Hair follicle dermal papilla cell (primary cell): ENCODE results near the gene SERINC1. TPM values are rescaled to one million over a fixed set of nuclear protein-coding genes. Genes with fewer than 3 reads are reported as not detected.

ENCODE experiments used
- small RNA-seq: library from RNA; depleted of rRNA; stranded (forward); fragments of <200 nt; gene quantifications from one replicate; pipeline ENCODE3, GENCODE V24; 2012
- total RNA-seq: library from RNA; depleted of rRNA; stranded (reverse); fragments of >200 nt; gene quantifications from 2 replicates; pipeline ENCODE4 v1.2.3, GENCODE V29; 2012

Gene SERINC1
- total RNA-seq = 267 and 273 TPM in 2 replicates

DNA sequence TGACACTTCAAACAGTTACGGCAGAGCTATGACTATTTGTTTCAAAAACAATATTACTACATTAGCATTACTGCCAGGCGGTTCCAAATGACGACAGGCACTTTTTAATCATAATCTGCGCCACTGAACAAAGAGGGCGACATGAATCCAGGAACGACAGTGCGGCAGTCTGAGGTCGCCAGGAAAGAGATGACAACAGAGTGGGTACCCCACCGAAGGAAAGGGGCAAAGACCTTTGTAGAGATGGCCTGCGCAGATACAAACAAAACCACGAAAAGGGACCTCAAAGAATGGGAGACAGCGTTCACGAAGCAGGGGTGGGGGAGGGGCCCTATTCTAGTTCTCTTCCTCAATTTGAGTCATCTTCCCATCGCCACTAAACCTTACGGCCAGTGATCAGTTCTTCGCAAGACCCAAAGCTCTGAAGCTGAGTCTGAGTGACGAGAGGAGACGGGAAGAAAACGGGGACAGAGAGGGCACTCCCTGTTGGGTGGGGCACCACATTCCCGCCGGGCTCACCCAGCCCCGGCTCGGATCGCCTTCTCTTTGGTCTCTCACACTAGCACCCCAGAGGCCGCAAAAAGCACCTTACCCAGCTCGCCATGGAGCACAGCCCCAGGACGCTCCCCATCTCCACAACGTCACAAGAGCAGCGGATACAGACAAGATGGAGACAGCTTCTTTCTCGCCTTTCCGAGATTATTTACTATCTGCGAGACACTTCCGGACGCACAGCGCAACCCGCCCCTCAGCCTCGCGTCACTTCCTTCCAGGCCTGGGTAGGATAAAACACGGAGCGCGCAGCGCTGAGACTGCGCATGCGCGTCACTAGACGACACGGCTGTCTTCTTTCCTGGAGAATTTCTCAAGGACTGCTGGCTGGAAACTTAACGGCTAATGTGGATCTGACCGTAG, at the start of gene SERINC1:
SERINC1 (minus strand) TSS at position 701 of the 915 bp plus-strand sequence; CDS start at position 631, 70 bp downstream.

DNA sequence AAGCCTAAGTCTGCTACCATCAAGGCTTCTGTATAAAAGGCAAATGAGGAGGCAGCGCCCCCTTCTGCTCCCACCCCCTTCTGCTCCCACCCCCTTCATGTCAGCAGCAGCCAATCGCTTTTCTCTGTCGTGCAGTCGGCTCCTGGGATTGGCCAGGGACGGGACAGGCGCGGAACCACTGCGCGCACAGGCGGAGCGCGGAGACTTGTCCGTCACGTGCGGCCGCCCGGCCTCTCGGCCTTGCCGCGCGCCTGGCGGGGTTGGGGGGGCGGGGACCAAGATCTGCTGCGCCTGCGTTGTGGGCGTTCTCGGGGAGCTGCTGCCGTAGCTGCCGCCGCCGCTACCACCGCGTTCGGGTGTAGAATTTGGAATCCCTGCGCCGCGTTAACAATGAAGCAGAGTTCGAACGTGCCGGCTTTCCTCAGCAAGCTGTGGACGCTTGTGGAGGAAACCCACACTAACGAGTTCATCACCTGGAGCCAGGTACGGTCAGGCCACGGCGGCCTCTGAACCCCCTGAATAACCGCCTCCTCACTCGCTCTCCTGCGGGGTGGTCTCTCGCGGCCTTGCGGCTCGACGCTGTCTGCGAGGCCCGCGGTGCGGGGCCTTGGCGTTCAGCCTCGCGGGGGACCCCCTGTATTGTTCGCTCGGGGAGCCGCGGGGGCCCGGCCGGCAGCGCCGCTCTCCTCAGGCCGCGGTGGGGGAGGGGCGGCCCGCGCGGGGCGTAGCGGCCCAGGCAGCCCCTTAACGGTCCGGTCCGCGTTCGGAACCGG, 72.1 kb downstream of the SERINC1 start, which contains the start of gene HSF2:
HSF2 (plus strand) TSS at position 305 of the 773 bp plus-strand sequence; CDS start at position 391, 86 bp downstream.

Small RNAs within 50 kb of the gene (small RNA-seq; reads per million reads assigned to genes)
- not detected for gene Z99129.1

Other genes starting within 250 kb of the SERINC1 start
- gene HSF2, start 72.2 kb downstream of the SERINC1 start, total RNA-seq = 19.7 and 22.7 TPM in 2 replicates
- 0.12 and 0.16 TPM in 2 replicates for gene PKIB, start 138.6 kb upstream of the SERINC1 start, total RNA-seq